ENCODE measurements around the gene PDCD1LG2. TPM values are rescaled to one million over a fixed set of nuclear protein-coding genes. Genes with fewer than 3 reads are reported as not detected.

PDCD1LG2 gene
- total RNA-seq, 4 donors from 2014 or later, result 0.27 to 0.64 TPM; not detected in 2

GRCh38 chr9:5614985-5615384, 104.7 kb downstream of the PDCD1LG2 start:
- in situ Hi-C loops (cut with MboI; ENCODE audit: low pct_ligation_motif_present in 1 of 4, low pct_unique_long_range_greater_than_20kb in 1 of 4, low sequenced_read_pairs in 3 of 4) (loop anchor here in 2 of 4 donors (25.0 kb wide), 2 partner anchors 178 to 628 kb away; partner anchors contain the start of genes JAK2 (in 2 of the 2) and PLGRKT (in 1 of the 2)), intact Hi-C loops (cut with DNase I; ENCODE audit: low total_unique reads) (no loop called here)
- WGBS, 2 donors (ENCODE audit: low coverage in 1 of 2), result 85 to 93% methylated on average over 3 of the region's 3 CpGs
- H3K27me3 ChIP-seq, result no peaks in the 10 kb centered on the region
- no peak overlapping the region for H3K4me3 ChIP-seq
- no peaks in the 10 kb centered on the region for H3K36me3 ChIP-seq
- TF ChIP-seq EP300 (IDR thresholded peaks at IDR 0.05; ENCODE audit: low read depth), result no peak
- H3K4me1 ChIP-seq, result peaks cover 0 to 5% (median 0%) of the 10 kb centered on the region in 4 donors
- DNase-seq, result no peak
- no peaks in the 10 kb centered on the region for H3K9me3 ChIP-seq
- no peak overlapping the region for H3K27ac ChIP-seq

GRCh38 chr9:5617749-5618148, 107.4 kb downstream of the PDCD1LG2 start:
- H3K4me3 ChIP-seq, result no peak overlapping the region
- in situ Hi-C loops (cut with MboI; ENCODE audit: low pct_ligation_motif_present in 1 of 4, low pct_unique_long_range_greater_than_20kb in 1 of 4, low sequenced_read_pairs in 3 of 4) (loop anchor here in 2 of 4 donors (25.0 kb wide), 2 partner anchors 180 to 630 kb away; partner anchors contain the start of genes JAK2 (in 2 of the 2) and PLGRKT (in 1 of the 2)), intact Hi-C loops (cut with DNase I; ENCODE audit: low total_unique reads) (no loop called here)
- H3K27me3 ChIP-seq, result no peaks in the 10 kb centered on the region
- H3K4me1 ChIP-seq, result peaks cover 0 to 11% (median 4%) of the 10 kb centered on the region in 4 donors
- TF ChIP-seq POLR2A (IDR thresholded peaks at IDR 0.05) (no peak), POLR2AphosphoS5 (IDR thresholded peaks at IDR 0.05) (no peak), EP300 (IDR thresholded peaks at IDR 0.05; ENCODE audit: low read depth) (no peak), CTCF (IDR thresholded peaks at IDR 0.05) (no peak)
- no peak for DNase-seq
- H3K27ac ChIP-seq, result peak overlapping the region in 2 of 4 donors; percentile 1 to 14
- no peaks in the 10 kb centered on the region for H3K36me3 ChIP-seq
- H3K9me3 ChIP-seq, result no peaks in the 10 kb centered on the region

GRCh38 chr9:5620494-5620893, 110.2 kb downstream of the PDCD1LG2 start:
- H3K4me3 ChIP-seq, result no peak overlapping the region
- no peak overlapping the region for H3K27ac ChIP-seq
- in situ Hi-C loops (cut with MboI; ENCODE audit: low pct_ligation_motif_present in 1 of 4, low pct_unique_long_range_greater_than_20kb in 1 of 4, low sequenced_read_pairs in 3 of 4) (loop anchor here in 2 of 4 donors (25.0 kb wide), 2 partner anchors 183 to 633 kb away; partner anchors contain the start of genes JAK2 (in 2 of the 2) and PLGRKT (in 1 of the 2)), intact Hi-C loops (cut with DNase I; ENCODE audit: low total_unique reads) (no loop called here)
- peaks cover 0 to 11% (median 4%) of the 10 kb centered on the region in 4 donors for H3K4me1 ChIP-seq
- WGBS, 2 donors (ENCODE audit: low coverage in 1 of 2), result 74 to 85% methylated on average over 2 of the region's 2 CpGs
- H3K9me3 ChIP-seq, result no peaks in the 10 kb centered on the region
- no peak for DNase-seq
- TF ChIP-seq POLR2A (IDR thresholded peaks at IDR 0.05), result no peak
- no peak for TF ChIP-seq CTCF (IDR thresholded peaks at IDR 0.05)
- TF ChIP-seq EP300 (IDR thresholded peaks at IDR 0.05; ENCODE audit: low read depth), result no peak
- TF ChIP-seq POLR2AphosphoS5 (IDR thresholded peaks at IDR 0.05), result no peak
- H3K36me3 ChIP-seq, result no peaks in the 10 kb centered on the region
- no peaks in the 10 kb centered on the region for H3K27me3 ChIP-seq

Other genes starting within 250 kb of the PDCD1LG2 start
- gene RLN2, start 205.8 kb upstream of the PDCD1LG2 start, total RNA-seq, result not detected
- gene RLN1, start 170.7 kb upstream of the PDCD1LG2 start, total RNA-seq, result under 1 TPM in 1 of 4 donors, not detected in 3; 0.79 TPM
- gene PLGRKT, start 72.6 kb upstream of the PDCD1LG2 start, total RNA-seq, result 10 to 100 TPM in 2 of 4 donors, 1 to 10 TPM in 2; 1.6 to 58.3 (median 16.5) TPM
- 1 to 10 TPM in 2 of 4 donors, under 1 TPM in 1, not detected in 1; 0.80 to 2.9 (median 1.2) TPM for gene CD274, start 60.0 kb upstream of the PDCD1LG2 start, total RNA-seq
- 10 to 100 TPM; 22.5 to 93.9 (median 42.8) TPM for gene RIC1, start 118.6 kb downstream of the PDCD1LG2 start, total RNA-seq